ENCODE data around the gene RNH1. TPM values are rescaled to one million over a fixed set of nuclear protein-coding genes. Genes with fewer than 3 reads are reported as not detected.

The RNH1 gene
- total RNA-seq, 4 donors from 2014 or later: 206 to 378 (median 222) TPM

DNA sequence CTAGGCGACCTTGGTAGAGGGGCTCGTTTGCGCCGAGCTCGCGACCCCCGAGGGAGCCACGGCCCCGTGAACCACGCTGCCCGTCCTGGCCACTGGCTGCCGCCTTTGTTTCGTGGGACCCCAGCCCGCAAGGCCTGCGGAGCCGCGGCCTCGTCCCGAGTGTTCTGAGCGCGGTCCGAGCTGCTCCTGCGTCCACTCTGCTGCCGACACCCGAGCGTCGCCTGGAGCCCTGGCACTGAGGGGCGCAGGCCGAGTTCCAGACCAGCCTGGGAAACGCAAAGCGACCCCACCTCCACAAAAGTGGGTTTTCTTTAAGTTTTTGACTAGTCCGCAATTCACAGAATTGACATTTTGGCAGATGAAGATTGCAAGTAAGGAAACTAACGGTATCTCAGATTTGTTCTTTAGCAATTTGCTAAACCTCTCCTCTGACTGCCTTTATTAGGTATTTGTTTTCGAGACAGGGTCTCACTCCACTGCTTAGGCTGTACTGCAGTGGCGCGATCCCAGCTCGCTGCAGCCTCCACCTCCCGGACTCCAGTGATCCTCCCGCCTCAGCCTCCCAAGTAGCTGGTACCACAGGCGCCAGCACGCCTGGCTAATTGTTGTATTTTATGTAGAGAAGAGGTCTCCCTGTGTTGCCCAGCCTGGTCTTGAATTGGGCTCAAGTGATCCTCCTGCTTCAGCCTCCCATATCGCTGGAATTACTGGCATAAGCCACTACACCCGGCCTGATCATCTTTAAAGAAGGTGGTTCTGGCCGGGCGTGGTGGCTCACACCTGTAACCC lies 879 bp upstream of the RNH1 start:
- intact Hi-C loops (cut with DNase I): loop anchor here (10.0 kb wide), 1 partner anchor 273 kb away; the partner anchor contains the start of genes PSMD13 and SIRT3
- Histone ChIP-seq H3K36me3 (peaks cover 0 to 49% (median 0%) of the 10 kb centered on the region in 3 donors), H3K4me3 (peak overlapping the region; percentile 74 to 88 (median 82)), H3K9me3 (no peaks in the 10 kb centered on the region), H3K4me1 (peaks cover 36 to 55% (median 37%) of the 10 kb centered on the region in 3 donors), H3K27me3 (no peaks in the 10 kb centered on the region), H3K27ac (peak overlapping the region; percentile 83 to 100 (median 100))
- 64 to 77% methylated on average over 16 to 22 of the region's 45 CpGs for WGBS, 2 donors
- TF ChIP-seq, protein P1, sequence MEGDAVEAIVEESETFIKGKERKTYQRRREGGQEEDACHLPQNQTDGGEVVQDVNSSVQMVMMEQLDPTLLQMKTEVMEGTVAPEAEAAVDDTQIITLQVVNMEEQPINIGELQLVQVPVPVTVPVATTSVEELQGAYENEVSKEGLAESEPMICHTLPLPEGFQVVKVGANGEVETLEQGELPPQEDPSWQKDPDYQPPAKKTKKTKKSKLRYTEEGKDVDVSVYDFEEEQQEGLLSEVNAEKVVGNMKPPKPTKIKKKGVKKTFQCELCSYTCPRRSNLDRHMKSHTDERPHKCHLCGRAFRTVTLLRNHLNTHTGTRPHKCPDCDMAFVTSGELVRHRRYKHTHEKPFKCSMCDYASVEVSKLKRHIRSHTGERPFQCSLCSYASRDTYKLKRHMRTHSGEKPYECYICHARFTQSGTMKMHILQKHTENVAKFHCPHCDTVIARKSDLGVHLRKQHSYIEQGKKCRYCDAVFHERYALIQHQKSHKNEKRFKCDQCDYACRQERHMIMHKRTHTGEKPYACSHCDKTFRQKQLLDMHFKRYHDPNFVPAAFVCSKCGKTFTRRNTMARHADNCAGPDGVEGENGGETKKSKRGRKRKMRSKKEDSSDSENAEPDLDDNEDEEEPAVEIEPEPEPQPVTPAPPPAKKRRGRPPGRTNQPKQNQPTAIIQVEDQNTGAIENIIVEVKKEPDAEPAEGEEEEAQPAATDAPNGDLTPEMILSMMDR (IDR thresholded peaks at IDR 0.05): no peak
- TF ChIP-seq POLR2A (IDR thresholded peaks at IDR 0.05): no peak
- DNase-seq: no peak

DNA sequence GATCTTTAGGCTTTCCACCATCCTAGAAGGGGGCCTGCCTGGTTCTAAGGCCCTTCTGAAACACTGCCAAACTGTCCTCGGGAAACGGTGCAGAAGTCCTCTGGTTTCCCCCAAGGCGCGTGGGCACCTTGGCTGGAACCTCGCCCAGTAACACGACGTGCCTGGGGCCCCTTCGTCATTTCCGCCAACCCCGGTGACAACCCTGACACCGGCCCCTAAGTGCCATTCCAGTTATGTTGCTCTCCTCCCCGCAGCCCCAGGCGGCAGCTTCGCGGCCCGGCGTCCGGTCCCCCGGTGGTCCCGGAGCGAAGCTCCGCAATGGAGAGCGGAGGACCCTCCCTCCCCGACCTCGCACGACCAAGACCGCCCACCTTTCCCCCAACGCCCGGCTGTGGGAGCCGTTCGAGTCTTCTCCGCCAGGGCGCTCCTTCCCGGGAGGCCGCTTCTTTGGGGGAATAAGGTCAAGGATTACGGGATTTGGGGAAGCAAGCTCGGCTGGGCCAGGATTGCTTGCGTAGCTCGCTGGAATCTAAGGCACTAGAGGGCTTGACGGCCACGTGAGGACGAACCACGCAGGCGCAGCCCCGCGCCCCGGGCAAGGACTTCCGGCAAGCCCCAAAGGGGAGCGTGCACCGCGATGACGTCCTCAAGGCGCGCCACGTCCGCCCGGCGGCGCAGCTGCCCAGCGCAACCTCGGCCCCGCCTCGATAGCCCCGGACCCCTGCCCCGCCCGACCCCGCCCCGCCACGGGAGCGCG lies 626 bp downstream of the RNH1 start:
- peak; percentile 80 for DNase-seq
- WGBS, 2 donors: 0% methylated on average over 7 to 22 of the region's 71 CpGs
- Histone ChIP-seq H3K9me3 (no peaks in the 10 kb centered on the region), H3K4me1 (peaks cover 42 to 67% (median 45%) of the 10 kb centered on the region in 3 donors), H3K36me3 (peaks cover 3 to 46% (median 4%) of the 10 kb centered on the region in 3 donors), H3K4me3 (peak overlapping the region; percentile 74 to 88 (median 82)), H3K27ac (peak overlapping the region; percentile 99 to 100 (median 100)), H3K27me3 (no peaks in the 10 kb centered on the region)
- intact Hi-C loops (cut with DNase I): loop anchor here (10.0 kb wide), 1 partner anchor 272 kb away; the partner anchor contains the start of genes PSMD13 and SIRT3
- TF ChIP-seq, protein P1 (IDR thresholded peaks at IDR 0.05): peak in 1 of 6 experiments; percentile 24
- TF ChIP-seq POLR2A (IDR thresholded peaks at IDR 0.05): peak in 3 of 4 donors; percentile 26 to 81 (median 77)

GRCh38 chr11:504994-505344 lies 2.1 kb downstream of the RNH1 start:
- Histone ChIP-seq H3K9me3 (no peaks in the 10 kb centered on the region), H3K27me3 (no peaks in the 10 kb centered on the region), H3K27ac (peak overlapping the region; percentile 94 to 100 (median 100)), H3K36me3 (peaks cover 16 to 47% (median 17%) of the 10 kb centered on the region in 3 donors), H3K4me1 (peaks cover 42 to 69% (median 45%) of the 10 kb centered on the region in 3 donors), H3K4me3 (peak overlapping the region; percentile 38 to 88 (median 66))
- intact Hi-C loops (cut with DNase I): loop anchor here (10.0 kb wide), 1 partner anchor 270 kb away; the partner anchor contains the start of genes PSMD13 and SIRT3
- WGBS, 2 donors: 23 to 29% methylated on average over 6 to 7 of the region's 7 CpGs
- no peak for DNase-seq
- TF ChIP-seq, protein P1 (IDR thresholded peaks at IDR 0.05): no peak
- no peak for TF ChIP-seq POLR2A (IDR thresholded peaks at IDR 0.05)

- no peak for DNase-seq
- Histone ChIP-seq H3K9me3 (no peaks in the 10 kb centered on the region), H3K27me3 (no peaks in the 10 kb centered on the region), H3K4me1 (peaks cover 42 to 69% (median 45%) of the 10 kb centered on the region in 3 donors), H3K4me3 (peak overlapping the region; percentile 38 to 88 (median 66)), H3K27ac (peak overlapping the region; percentile 94 to 100 (median 100)), H3K36me3 (peaks cover 22 to 47% (median 24%) of the 10 kb centered on the region in 3 donors)
- intact Hi-C loops (cut with DNase I): loop anchor here (10.0 kb wide), 1 partner anchor 270 kb away; the partner anchor contains the start of genes PSMD13 and SIRT3
- TF ChIP-seq, protein P1 (IDR thresholded peaks at IDR 0.05): no peak
- TF ChIP-seq POLR2A (IDR thresholded peaks at IDR 0.05): peak in 1 of 4 donors; percentile 43
- WGBS, 2 donors: 1 to 9% methylated on average over 10 to 13 of the region's 72 CpGs
These were observed 2.7 kb downstream of the RNH1 start for GRCh38 chr11:504053-504993.
